ENCODE results near the gene EMP3. TPM values are rescaled to one million over a fixed set of nuclear protein-coding genes. Genes with fewer than 3 reads are reported as not detected.

Gene EMP3
- total RNA-seq, 4 donors from 2014 or later: 14.0 to 19.3 (median 14.9) TPM

- WGBS, 2 donors: 93 to 97% methylated on average over 2 of the region's 2 CpGs
- no peak for DNase-seq
- intact Hi-C loops (cut with DNase I): no loop called here
Measured at GRCh38 chr19:48346191-48346590, 20.8 kb downstream of the EMP3 start.

DNA sequence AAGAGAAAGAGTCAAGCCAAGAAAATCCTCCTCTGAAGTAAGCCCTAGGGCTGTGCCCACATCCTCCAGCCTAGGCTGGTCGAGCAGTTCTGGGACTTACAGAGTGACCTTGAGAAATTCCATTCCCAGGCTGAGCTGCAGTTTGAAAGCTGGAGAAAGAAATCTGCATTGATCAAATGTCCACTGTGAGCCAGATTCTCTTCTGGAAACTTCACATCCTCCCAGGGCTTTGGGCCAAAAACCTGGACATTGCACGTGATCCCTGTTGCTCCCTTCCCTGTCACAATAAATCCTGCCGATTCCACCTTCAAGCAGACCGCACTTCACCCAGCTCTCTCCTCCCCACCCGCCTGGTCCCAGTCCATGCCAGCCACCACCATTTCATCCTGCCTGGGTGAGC lies 22.7 kb downstream of the EMP3 start:
- no peak overlapping the region for H3K27ac ChIP-seq
- H3K27me3 ChIP-seq: no peaks in the 10 kb centered on the region
- TF ChIP-seq POLR2A (IDR thresholded peaks at IDR 0.05) (no peak), CTCF (IDR thresholded peaks at IDR 0.05) (no peak)
- WGBS, 2 donors: 49 to 54% methylated on average over 5 of the region's 5 CpGs
- H3K36me3 ChIP-seq: no peaks in the 10 kb centered on the region
- peak in 1 of 2 donors; percentile 40 for DNase-seq
- no peaks in the 10 kb centered on the region for H3K9me3 ChIP-seq
- H3K4me3 ChIP-seq (replicated peaks in 1 of 3): no peak overlapping the region
- intact Hi-C loops (cut with DNase I): no loop called here
- H3K4me1 ChIP-seq: peaks cover 0 to 6% of the 10 kb centered on the region in 2 donors

More at GRCh38 chr19:48346191-48346590, 20.8 kb downstream of the EMP3 start:
- peaks cover 0 to 6% of the 10 kb centered on the region in 2 donors for H3K4me1 ChIP-seq
- no peak overlapping the region for H3K27ac ChIP-seq
- H3K9me3 ChIP-seq: no peaks in the 10 kb centered on the region
- TF ChIP-seq POLR2A (IDR thresholded peaks at IDR 0.05): no peak
- no peak for TF ChIP-seq CTCF (IDR thresholded peaks at IDR 0.05)
- no peaks in the 10 kb centered on the region for H3K27me3 ChIP-seq
- H3K36me3 ChIP-seq: no peaks in the 10 kb centered on the region
- H3K4me3 ChIP-seq (replicated peaks in 1 of 3): no peak overlapping the region

GRCh38 chr19:48348737-48349136 lies 23.4 kb downstream of the EMP3 start:
- intact Hi-C loops (cut with DNase I): no loop called here
- H3K4me3 ChIP-seq (replicated peaks in 1 of 3): no peak overlapping the region
- H3K27ac ChIP-seq: no peak overlapping the region
- no peaks in the 10 kb centered on the region for H3K9me3 ChIP-seq
- DNase-seq: no peak
- peaks cover 0 to 6% of the 10 kb centered on the region in 2 donors for H3K4me1 ChIP-seq
- H3K27me3 ChIP-seq: no peaks in the 10 kb centered on the region
- 94 to 96% methylated on average over 7 of the region's 7 CpGs for WGBS, 2 donors
- no peaks in the 10 kb centered on the region for H3K36me3 ChIP-seq
- TF ChIP-seq POLR2A (IDR thresholded peaks at IDR 0.05) (no peak), CTCF (IDR thresholded peaks at IDR 0.05) (no peak)

GRCh38 chr19:48350856-48351255 lies 25.5 kb downstream of the EMP3 start:
- intact Hi-C loops (cut with DNase I): no loop called here
- Histone ChIP-seq H3K27me3 (no peaks in the 10 kb centered on the region), H3K27ac (no peak overlapping the region), H3K36me3 (no peaks in the 10 kb centered on the region), H3K4me3 (replicated peaks in 1 of 3) (no peak overlapping the region), H3K4me1 (peaks cover 0 to 6% of the 10 kb centered on the region in 2 donors), H3K9me3 (no peaks in the 10 kb centered on the region)
- DNase-seq: no peak
- TF ChIP-seq CTCF (IDR thresholded peaks at IDR 0.05): no peak
- TF ChIP-seq POLR2A (IDR thresholded peaks at IDR 0.05): no peak
- WGBS, 2 donors: 90 to 92% methylated on average over 5 of the region's 5 CpGs

DNA sequence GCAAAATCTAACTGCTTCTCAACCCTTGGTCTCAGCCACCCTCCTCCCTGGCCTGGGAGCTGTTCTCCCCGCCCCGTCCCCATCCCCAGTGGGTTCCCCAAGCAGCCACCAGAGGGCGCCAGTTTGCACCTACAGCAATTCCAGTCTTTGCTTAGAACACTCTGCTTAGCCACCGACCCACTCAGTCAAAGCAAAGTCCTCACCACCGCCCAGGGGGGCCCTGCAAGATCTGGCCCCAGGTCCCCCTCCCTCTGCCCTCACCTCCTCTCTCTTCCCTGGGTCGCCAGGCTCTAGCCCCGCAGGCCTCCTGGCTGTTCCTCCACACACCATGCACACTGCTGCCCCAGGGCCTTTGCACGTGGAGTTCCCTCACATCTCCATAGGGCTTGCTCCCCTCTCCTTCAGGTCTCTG lies 26.0 kb downstream of the EMP3 start:
- WGBS, 2 donors: 39 to 45% methylated on average over 8 of the region's 8 CpGs
- H3K4me3 ChIP-seq (replicated peaks in 1 of 3): no peak overlapping the region

More for the DNA sequence above, 26.0 kb downstream of the EMP3 start:
- peaks cover 0 to 6% of the 10 kb centered on the region in 2 donors for H3K4me1 ChIP-seq
- intact Hi-C loops (cut with DNase I): no loop called here
- H3K36me3 ChIP-seq: no peaks in the 10 kb centered on the region
- no peaks in the 10 kb centered on the region for H3K27me3 ChIP-seq
- H3K27ac ChIP-seq: no peak overlapping the region
- DNase-seq: peak; percentile 71 to 83
- H3K9me3 ChIP-seq: no peaks in the 10 kb centered on the region
- TF ChIP-seq POLR2A (IDR thresholded peaks at IDR 0.05) (no peak), CTCF (IDR thresholded peaks at IDR 0.05) (peak; percentile 54 to 91 (median 64))

Data from thyroid gland (tissue), 4 donors.